ENCODE data around the gene ADAR.

Gene ADAR

GRCh38 chr1:154594811-154595210 is 13.2 kb downstream of the ADAR start:
- no peak overlapping the region for H3K4me3 ChIP-seq (ENCODE audit: low read length)
- H3K27me3 ChIP-seq (ENCODE audit: control insufficient read depth, insufficient read depth, low read length): no peaks in the 10 kb centered on the region
- peaks cover 82% of the 10 kb centered on the region for H3K36me3 ChIP-seq (ENCODE audit: insufficient read depth, low read length)
- H3K4me1 ChIP-seq (ENCODE audit: control insufficient read depth, insufficient read depth, low read length): peaks cover 8% of the 10 kb centered on the region
- H3K9ac ChIP-seq (ENCODE audit: low read depth, low read length): no peak overlapping the region
- no peaks in the 10 kb centered on the region for H3K9me3 ChIP-seq (replicated peaks; ENCODE audit: low read length)
- H3K4me2 ChIP-seq (ENCODE audit: low read length): no peak overlapping the region

- no peak overlapping the region for H3K9ac ChIP-seq (ENCODE audit: low read depth, low read length)
- no peak overlapping the region for H3K4me2 ChIP-seq (ENCODE audit: low read length)
- peaks cover 85% of the 10 kb centered on the region for H3K36me3 ChIP-seq (ENCODE audit: insufficient read depth, low read length)
- no peaks in the 10 kb centered on the region for H3K9me3 ChIP-seq (replicated peaks; ENCODE audit: low read length)
- H3K4me1 ChIP-seq (ENCODE audit: control insufficient read depth, insufficient read depth, low read length): peaks cover 3% of the 10 kb centered on the region
- H3K27me3 ChIP-seq (ENCODE audit: control insufficient read depth, insufficient read depth, low read length): no peaks in the 10 kb centered on the region
- no peak overlapping the region for H3K4me3 ChIP-seq (ENCODE audit: low read length)
Measured at GRCh38 chr1:154593390-154593789, 14.6 kb downstream of the ADAR start.

GRCh38 chr1:154591206-154591605 is 16.8 kb downstream of the ADAR start:
- no peaks in the 10 kb centered on the region for H3K27me3 ChIP-seq (ENCODE audit: control insufficient read depth, insufficient read depth, low read length)
- H3K9ac ChIP-seq (ENCODE audit: low read depth, low read length): no peak overlapping the region

GRCh38 chr1:154590756-154591155 is 17.2 kb downstream of the ADAR start:
- Histone ChIP-seq H3K9ac (ENCODE audit: low read depth, low read length) (no peak overlapping the region), H3K36me3 (ENCODE audit: insufficient read depth, low read length) (peaks cover 87% of the 10 kb centered on the region), H3K4me3 (ENCODE audit: low read length) (no peak overlapping the region), H3K4me2 (ENCODE audit: low read length) (no peak overlapping the region), H3K9me3 (replicated peaks; ENCODE audit: low read length) (no peaks in the 10 kb centered on the region), H3K4me1 (ENCODE audit: control insufficient read depth, insufficient read depth, low read length) (peaks cover under 1% of the 10 kb centered on the region), H3K27me3 (ENCODE audit: control insufficient read depth, insufficient read depth, low read length) (no peaks in the 10 kb centered on the region)

More at GRCh38 chr1:154591206-154591605, 16.8 kb downstream of the ADAR start:
- Histone ChIP-seq H3K4me2 (ENCODE audit: low read length) (no peak overlapping the region), H3K9me3 (replicated peaks; ENCODE audit: low read length) (no peaks in the 10 kb centered on the region), H3K36me3 (ENCODE audit: insufficient read depth, low read length) (peaks cover 87% of the 10 kb centered on the region), H3K4me1 (ENCODE audit: control insufficient read depth, insufficient read depth, low read length) (peaks cover 3% of the 10 kb centered on the region), H3K4me3 (ENCODE audit: low read length) (no peak overlapping the region)

GRCh38 chr1:154589780-154590179 is 18.2 kb downstream of the ADAR start:
- H3K4me1 ChIP-seq (ENCODE audit: control insufficient read depth, insufficient read depth, low read length): no peaks in the 10 kb centered on the region
- no peak overlapping the region for H3K4me2 ChIP-seq (ENCODE audit: low read length)
- H3K27me3 ChIP-seq (ENCODE audit: control insufficient read depth, insufficient read depth, low read length): no peaks in the 10 kb centered on the region
- H3K9me3 ChIP-seq (replicated peaks; ENCODE audit: low read length): no peaks in the 10 kb centered on the region
- H3K36me3 ChIP-seq (ENCODE audit: insufficient read depth, low read length): peaks cover 90% of the 10 kb centered on the region
- no peak overlapping the region for H3K4me3 ChIP-seq (ENCODE audit: low read length)
- H3K9ac ChIP-seq (ENCODE audit: low read depth, low read length): no peak overlapping the region

- H3K4me1 ChIP-seq (ENCODE audit: control insufficient read depth, insufficient read depth, low read length): no peaks in the 10 kb centered on the region
Measured at GRCh38 chr1:154586641-154587040, 21.3 kb downstream of the ADAR start.

GRCh38 chr1:154586231-154586630 is 21.8 kb downstream of the ADAR start:
- Histone ChIP-seq H3K9ac (ENCODE audit: low read depth, low read length) (no peak overlapping the region), H3K9me3 (replicated peaks; ENCODE audit: low read length) (no peaks in the 10 kb centered on the region), H3K36me3 (ENCODE audit: insufficient read depth, low read length) (peaks cover 95% of the 10 kb centered on the region), H3K4me1 (ENCODE audit: control insufficient read depth, insufficient read depth, low read length) (no peaks in the 10 kb centered on the region), H3K4me3 (ENCODE audit: low read length) (no peak overlapping the region), H3K27me3 (ENCODE audit: control insufficient read depth, insufficient read depth, low read length) (no peaks in the 10 kb centered on the region), H3K4me2 (ENCODE audit: low read length) (no peak overlapping the region)

More at GRCh38 chr1:154586641-154587040, 21.3 kb downstream of the ADAR start:
- no peak overlapping the region for H3K4me2 ChIP-seq (ENCODE audit: low read length)
- no peak overlapping the region for H3K9ac ChIP-seq (ENCODE audit: low read depth, low read length)
- peaks cover 96% of the 10 kb centered on the region for H3K36me3 ChIP-seq (ENCODE audit: insufficient read depth, low read length)
- no peak overlapping the region for H3K4me3 ChIP-seq (ENCODE audit: low read length)
- H3K9me3 ChIP-seq (replicated peaks; ENCODE audit: low read length): no peaks in the 10 kb centered on the region
- H3K27me3 ChIP-seq (ENCODE audit: control insufficient read depth, insufficient read depth, low read length): no peaks in the 10 kb centered on the region

GRCh38 chr1:154584267-154584994 is 23.6 kb downstream of the ADAR start:
- Histone ChIP-seq H3K4me3 (ENCODE audit: low read length) (no peak overlapping the region), H3K4me2 (ENCODE audit: low read length) (no peak overlapping the region), H3K27me3 (ENCODE audit: control insufficient read depth, insufficient read depth, low read length) (no peaks in the 10 kb centered on the region), H3K4me1 (ENCODE audit: control insufficient read depth, insufficient read depth, low read length) (no peaks in the 10 kb centered on the region), H3K9ac (ENCODE audit: low read depth, low read length) (no peak overlapping the region), H3K36me3 (ENCODE audit: insufficient read depth, low read length) (peaks cover 93% of the 10 kb centered on the region), H3K9me3 (replicated peaks; ENCODE audit: low read length) (no peaks in the 10 kb centered on the region)

GRCh38 chr1:154583773-154584172 is 24.2 kb downstream of the ADAR start:
- no peaks in the 10 kb centered on the region for H3K9me3 ChIP-seq (replicated peaks; ENCODE audit: low read length)
- peaks cover 93% of the 10 kb centered on the region for H3K36me3 ChIP-seq (ENCODE audit: insufficient read depth, low read length)
- H3K4me3 ChIP-seq (ENCODE audit: low read length): no peak overlapping the region
- H3K9ac ChIP-seq (ENCODE audit: low read depth, low read length): no peak overlapping the region
- H3K4me1 ChIP-seq (ENCODE audit: control insufficient read depth, insufficient read depth, low read length): no peaks in the 10 kb centered on the region
- H3K4me2 ChIP-seq (ENCODE audit: low read length): no peak overlapping the region
- H3K27me3 ChIP-seq (ENCODE audit: control insufficient read depth, insufficient read depth, low read length): no peaks in the 10 kb centered on the region

- H3K4me3 ChIP-seq (ENCODE audit: low read length): no peak overlapping the region
- H3K27me3 ChIP-seq (ENCODE audit: control insufficient read depth, insufficient read depth, low read length): no peaks in the 10 kb centered on the region
- no peaks in the 10 kb centered on the region for H3K4me1 ChIP-seq (ENCODE audit: control insufficient read depth, insufficient read depth, low read length)
- H3K36me3 ChIP-seq (ENCODE audit: insufficient read depth, low read length): peaks cover 91% of the 10 kb centered on the region
- no peak overlapping the region for H3K4me2 ChIP-seq (ENCODE audit: low read length)
- no peak overlapping the region for H3K9ac ChIP-seq (ENCODE audit: low read depth, low read length)
- H3K9me3 ChIP-seq (replicated peaks; ENCODE audit: low read length): no peaks in the 10 kb centered on the region
Measured at GRCh38 chr1:154582885-154583284, 25.1 kb downstream of the ADAR start.

GRCh38 chr1:154581766-154582165 is 26.2 kb downstream of the ADAR start:
- H3K4me2 ChIP-seq (ENCODE audit: low read length): no peak overlapping the region
- no peaks in the 10 kb centered on the region for H3K9me3 ChIP-seq (replicated peaks; ENCODE audit: low read length)
- H3K27me3 ChIP-seq (ENCODE audit: control insufficient read depth, insufficient read depth, low read length): no peaks in the 10 kb centered on the region
- H3K36me3 ChIP-seq (ENCODE audit: insufficient read depth, low read length): peaks cover 80% of the 10 kb centered on the region
- no peak overlapping the region for H3K9ac ChIP-seq (ENCODE audit: low read depth, low read length)
- no peaks in the 10 kb centered on the region for H3K4me1 ChIP-seq (ENCODE audit: control insufficient read depth, insufficient read depth, low read length)
- H3K4me3 ChIP-seq (ENCODE audit: low read length): no peak overlapping the region

- Histone ChIP-seq H3K9me3 (replicated peaks; ENCODE audit: low read length) (no peaks in the 10 kb centered on the region), H3K4me1 (ENCODE audit: control insufficient read depth, insufficient read depth, low read length) (no peaks in the 10 kb centered on the region), H3K4me3 (ENCODE audit: low read length) (no peak overlapping the region), H3K4me2 (ENCODE audit: low read length) (no peak overlapping the region), H3K27me3 (ENCODE audit: control insufficient read depth, insufficient read depth, low read length) (no peaks in the 10 kb centered on the region), H3K36me3 (ENCODE audit: insufficient read depth, low read length) (peaks cover 56% of the 10 kb centered on the region), H3K9ac (ENCODE audit: low read depth, low read length) (no peak overlapping the region)
Measured at GRCh38 chr1:154579374-154579773, 28.6 kb downstream of the ADAR start.

Data from skeletal muscle satellite cell (primary cell).